T47D (cell line): ENCODE measurements around the gene SULT1A1.

Experiments used
- DNase-seq, 2 experiments: peaks; one replicate each; pipeline versions ENCODE4 v3.0.0 to v3.0.0-alpha.2; 2011 to 2012; ENCODE audit warnings: low read depth in 1 of 2, low spot score in 1 of 2
- JUND ChIP-seq: IDR thresholded peaks from 2 replicates; pipeline ENCODE4 v1.6.1; 2012; ENCODE audit warnings: low read depth
- in situ Hi-C: cut with HindIII; loops from 2 replicates; pipeline ENCODE4 v1.10.0; 2016; ENCODE audit warnings: low sequenced_read_pairs, low pct_unique_long_range_greater_than_20kb

Gene SULT1A1

GRCh38 chr16:28562199-28562598, 47.6 kb downstream of the SULT1A1 start:
- in situ Hi-C loops: no loop called here
- TF ChIP-seq JUND: no peak
- no peak for DNase-seq

- no peak for TF ChIP-seq JUND
- in situ Hi-C loops: no loop called here
- DNase-seq: no peak
These were observed 48.2 kb downstream of the SULT1A1 start for GRCh38 chr16:28561557-28562187.

GRCh38 chr16:28558456-28558855, 51.4 kb downstream of the SULT1A1 start:
- in situ Hi-C loops: no loop called here
- DNase-seq: no peak
- no peak for TF ChIP-seq JUND

GRCh38 chr16:28556914-28557320, 52.9 kb downstream of the SULT1A1 start:
- DNase-seq: no peak
- in situ Hi-C loops: no loop called here
- TF ChIP-seq JUND: no peak

- DNase-seq: no peak
- in situ Hi-C loops: no loop called here
These were observed 54.3 kb downstream of the SULT1A1 start for GRCh38 chr16:28555561-28555960.

More at GRCh38 chr16:28555561-28555960, 54.3 kb downstream of the SULT1A1 start:
- no peak for TF ChIP-seq JUND
